Esophagus squamous epithelium (tissue), 4 donors: ENCODE data around the gene SRP54.

Source experiments
- CTCF ChIP-seq, 6 experiments: fragments of 450-650 bp in 4 of 6; fragments of 200-600 bp in 2 of 6; sonication (generic) in 2 of 6; IDR thresholded peaks; one replicate each; pipeline ENCODE4 v1.5.1; 2016 to 2019; ENCODE audit warnings: antibody characterized with exemption in 6 of 6, mild to moderate bottlenecking in 4 of 6, moderate library complexity in 4 of 6
- POLR2A ChIP-seq, 4 donors: fragments of 450-650 bp; IDR thresholded peaks; one replicate each; pipeline ENCODE4 v1.6.1; 2017; ENCODE audit warnings: antibody characterized with exemption in 4 of 4, mild to moderate bottlenecking in 4 of 4, moderate library complexity in 3 of 4

- TF ChIP-seq CTCF (IDR thresholded peaks at IDR 0.05) (peak in 4 of 6 experiments; percentile 7 to 37 (median 25)), POLR2A (IDR thresholded peaks at IDR 0.05) (no peak)
These were observed 910 bp upstream of the SRP54 start for GRCh38 chr14:34981743-34982420.
